Astrocyte (in vitro differentiated cells and primary cell): ENCODE measurements around the gene DYNLRB2. TPM values are rescaled to one million over a fixed set of nuclear protein-coding genes. Genes with fewer than 3 reads are reported as not detected.

Source experiments
- DNase-seq: peaks from one replicate; pipeline ENCODE4 v3.0.0-alpha.2; 2010; ENCODE audit warnings: low read depth
- FAIRE-seq: peaks from 2 replicates; lab custom pipeline; 2011; peaks lifted over from hg19 to GRCh38; lab: Jason Lieb, UNC
- H2AFZ ChIP-seq: 2 replicates; pipeline ENCODE4 v1.6.0; 2012; ENCODE audit warnings: low read depth, low read length, inconsistent platforms
- H3K27ac ChIP-seq: 2 replicates; pipeline ENCODE4 v1.5.1; 2011; ENCODE audit warnings: low read depth, low read length, inconsistent platforms
- H3K27me3 ChIP-seq: 2 replicates; pipeline ENCODE4 v1.6.0; 2011; ENCODE audit warnings: low read length, inconsistent platforms; ENCODE audit not compliant: insufficient read depth
- H3K36me3 ChIP-seq: 2 replicates; pipeline ENCODE4 v1.5.1; 2011; ENCODE audit warnings: low read length, inconsistent platforms; ENCODE audit not compliant: insufficient read depth
- H3K4me1 ChIP-seq: 2 replicates; pipeline ENCODE4 v1.5.1; 2011; ENCODE audit warnings: low read length, inconsistent platforms; ENCODE audit not compliant: insufficient read depth
- H3K4me2 ChIP-seq: 2 replicates; pipeline ENCODE4 v1.6.0; 2012; ENCODE audit warnings: low read length, inconsistent platforms
- H3K4me3 ChIP-seq: 2 replicates; pipeline ENCODE4 v1.5.1; 2011; ENCODE audit warnings: low read depth, mild to moderate bottlenecking, low read length, inconsistent platforms; ENCODE audit not compliant: insufficient read depth
- H3K79me2 ChIP-seq: 2 replicates; pipeline ENCODE4 v1.6.0; 2012; ENCODE audit warnings: mild to moderate bottlenecking, low read length, inconsistent platforms; ENCODE audit not compliant: insufficient read depth
- H3K9ac ChIP-seq: 2 replicates; pipeline ENCODE4 v1.6.0; 2012; ENCODE audit warnings: mild to moderate bottlenecking, low read length, inconsistent platforms
- H3K9me3 ChIP-seq: 2 replicates; pipeline ENCODE4 v1.5.1; 2012; ENCODE audit warnings: low read depth, mild to moderate bottlenecking, low read length, inconsistent platforms; ENCODE audit not compliant: insufficient read depth
- H4K20me1 ChIP-seq: 2 replicates; pipeline ENCODE4 v1.6.0; 2012; ENCODE audit warnings: low read length, inconsistent platforms; ENCODE audit not compliant: insufficient read depth
- H3K27ac Mint-ChIP-seq: one replicate; pipeline ENCODE4 v1.8.0; 2021; ENCODE audit warnings: mild to moderate bottlenecking, mixed read lengths; ENCODE audit not compliant: unreplicated experiment
- H3K27me3 Mint-ChIP-seq: one replicate; pipeline ENCODE4 v1.8.0; 2021; ENCODE audit warnings: low read depth, mixed read lengths; ENCODE audit not compliant: unreplicated experiment
- H3K36me3 Mint-ChIP-seq: one replicate; pipeline ENCODE4 v1.8.0; 2021; ENCODE audit warnings: low read depth, mixed read lengths; ENCODE audit not compliant: unreplicated experiment
- H3K4me1 Mint-ChIP-seq: one replicate; pipeline ENCODE4 v1.8.0; 2021; ENCODE audit warnings: low read depth, mixed read lengths; ENCODE audit not compliant: unreplicated experiment
- H3K4me3 Mint-ChIP-seq: one replicate; pipeline ENCODE4 v1.8.0; 2021; ENCODE audit warnings: mild to moderate bottlenecking, moderate library complexity, mixed read lengths; ENCODE audit not compliant: unreplicated experiment
- H3K9me3 Mint-ChIP-seq: one replicate; pipeline ENCODE4 v1.8.0; 2021; ENCODE audit warnings: mild to moderate bottlenecking, mixed read lengths; ENCODE audit not compliant: unreplicated experiment
- EZH2 ChIP-seq: IDR thresholded peaks from 2 replicates; pipeline ENCODE4 v1.6.1; 2012; ENCODE audit warnings: mild to moderate bottlenecking, low read length, inconsistent platforms; ENCODE audit not compliant: insufficient read depth
- total RNA-seq: library from RNA; stranded (reverse); gene quantifications from 2 replicates; pipeline ENCODE4 v1.2.1, GENCODE V29; 2021
- TF ChIP-seq, protein P1 (sequence below): IDR thresholded peaks from 2 replicates; pipeline ENCODE4 v1.5.1; 2011; ENCODE audit warnings: low read depth, mild to moderate bottlenecking, inconsistent platforms, low read length, moderate library complexity; ENCODE audit not compliant: insufficient read depth

DYNLRB2 gene
- total RNA-seq, 1 donor from 2014 or later: not detected

- Mint-ChIP-seq H3K27ac (peak overlapping the region; percentile 75), H3K4me1 (peaks cover 33% of the 10 kb centered on the region), H3K9me3 (peaks cover 1% of the 10 kb centered on the region), H3K36me3 (no peaks in the 10 kb centered on the region), H3K27me3 (peaks cover 4% of the 10 kb centered on the region), H3K4me3 (no peak overlapping the region)
- TF ChIP-seq EZH2: no peak
- TF ChIP-seq, protein P1, sequence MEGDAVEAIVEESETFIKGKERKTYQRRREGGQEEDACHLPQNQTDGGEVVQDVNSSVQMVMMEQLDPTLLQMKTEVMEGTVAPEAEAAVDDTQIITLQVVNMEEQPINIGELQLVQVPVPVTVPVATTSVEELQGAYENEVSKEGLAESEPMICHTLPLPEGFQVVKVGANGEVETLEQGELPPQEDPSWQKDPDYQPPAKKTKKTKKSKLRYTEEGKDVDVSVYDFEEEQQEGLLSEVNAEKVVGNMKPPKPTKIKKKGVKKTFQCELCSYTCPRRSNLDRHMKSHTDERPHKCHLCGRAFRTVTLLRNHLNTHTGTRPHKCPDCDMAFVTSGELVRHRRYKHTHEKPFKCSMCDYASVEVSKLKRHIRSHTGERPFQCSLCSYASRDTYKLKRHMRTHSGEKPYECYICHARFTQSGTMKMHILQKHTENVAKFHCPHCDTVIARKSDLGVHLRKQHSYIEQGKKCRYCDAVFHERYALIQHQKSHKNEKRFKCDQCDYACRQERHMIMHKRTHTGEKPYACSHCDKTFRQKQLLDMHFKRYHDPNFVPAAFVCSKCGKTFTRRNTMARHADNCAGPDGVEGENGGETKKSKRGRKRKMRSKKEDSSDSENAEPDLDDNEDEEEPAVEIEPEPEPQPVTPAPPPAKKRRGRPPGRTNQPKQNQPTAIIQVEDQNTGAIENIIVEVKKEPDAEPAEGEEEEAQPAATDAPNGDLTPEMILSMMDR: no peak
- DNase-seq: peak; percentile 91
- Histone ChIP-seq H3K4me1 (peaks cover 14% of the 10 kb centered on the region), H3K27ac (no peak overlapping the region), H3K36me3 (no peaks in the 10 kb centered on the region), H3K27me3 (no peaks in the 10 kb centered on the region), H3K79me2 (no peaks in the 10 kb centered on the region), H3K9ac (no peak overlapping the region), H3K4me3 (no peak overlapping the region), H3K9me3 (no peaks in the 10 kb centered on the region), H3K4me2 (peak overlapping the region; percentile 10), H4K20me1 (no peaks in the 10 kb centered on the region), H2AFZ (no peak overlapping the region)
- FAIRE-seq: no peak
Observed at GRCh38 chr16:80580109-80580832, 39.5 kb downstream of the DYNLRB2 start.

GRCh38 chr16:80583466-80583865, 42.7 kb downstream of the DYNLRB2 start:
- peaks cover 6% of the 10 kb centered on the region for H3K9me3 Mint-ChIP-seq
- H3K36me3 ChIP-seq: no peaks in the 10 kb centered on the region
- no peak overlapping the region for H3K4me3 Mint-ChIP-seq
- no peaks in the 10 kb centered on the region for H3K27me3 ChIP-seq
- no peak for TF ChIP-seq EZH2
- TF ChIP-seq, protein P1: no peak
- peak overlapping the region; percentile 16 for H3K4me2 ChIP-seq
- H3K4me1 Mint-ChIP-seq: peaks cover 33% of the 10 kb centered on the region
- H3K79me2 ChIP-seq: no peaks in the 10 kb centered on the region
- H3K36me3 Mint-ChIP-seq: no peaks in the 10 kb centered on the region
- H2AFZ ChIP-seq: no peak overlapping the region
- no peaks in the 10 kb centered on the region for H3K9me3 ChIP-seq
- H4K20me1 ChIP-seq: no peaks in the 10 kb centered on the region
- no peak overlapping the region for H3K9ac ChIP-seq
- DNase-seq (peak; percentile 85), FAIRE-seq (peak; percentile 59)
- no peak overlapping the region for H3K4me3 ChIP-seq
- H3K27ac Mint-ChIP-seq: peak overlapping the region; percentile 1
- H3K4me1 ChIP-seq: peaks cover 14% of the 10 kb centered on the region
- H3K27ac ChIP-seq: no peak overlapping the region
- no peaks in the 10 kb centered on the region for H3K27me3 Mint-ChIP-seq

DNA sequence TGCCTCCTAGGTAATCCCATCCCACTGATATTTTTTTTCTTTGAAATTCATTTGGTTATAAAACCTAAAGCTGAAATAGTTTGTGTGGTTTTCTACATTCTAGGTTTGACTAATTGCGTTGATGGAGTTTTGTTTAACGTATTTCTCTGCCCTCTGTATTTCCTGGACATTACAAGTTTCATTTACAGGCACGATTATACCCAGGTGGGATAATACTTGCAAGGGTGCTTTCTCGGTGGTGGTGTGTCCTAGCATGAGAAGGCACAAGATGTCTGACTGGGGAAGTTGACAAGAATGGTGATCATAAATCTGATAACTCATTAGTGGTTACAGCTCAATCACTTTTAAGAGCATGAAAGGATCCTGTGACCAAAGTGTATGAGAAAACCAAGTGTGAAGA, 45.0 kb downstream of the DYNLRB2 start:
- H3K36me3 Mint-ChIP-seq: no peaks in the 10 kb centered on the region
- no peak overlapping the region for H3K9ac ChIP-seq
- peaks cover 23% of the 10 kb centered on the region for H3K4me1 Mint-ChIP-seq
- H3K9me3 Mint-ChIP-seq: peaks cover 6% of the 10 kb centered on the region
- H2AFZ ChIP-seq: no peak overlapping the region
- H3K27ac Mint-ChIP-seq: no peak overlapping the region
- no peaks in the 10 kb centered on the region for H3K79me2 ChIP-seq
- H4K20me1 ChIP-seq: no peaks in the 10 kb centered on the region
- TF ChIP-seq, protein P1: no peak
- TF ChIP-seq EZH2: no peak
- no peak overlapping the region for H3K27ac ChIP-seq
- H3K27me3 ChIP-seq: no peaks in the 10 kb centered on the region
- no peaks in the 10 kb centered on the region for H3K9me3 ChIP-seq
- H3K4me1 ChIP-seq: peaks cover 9% of the 10 kb centered on the region
- FAIRE-seq (no peak), DNase-seq (no peak)
- H3K4me3 Mint-ChIP-seq: no peak overlapping the region
- H3K36me3 ChIP-seq: no peaks in the 10 kb centered on the region
- no peaks in the 10 kb centered on the region for H3K27me3 Mint-ChIP-seq
- no peak overlapping the region for H3K4me2 ChIP-seq
- H3K4me3 ChIP-seq: no peak overlapping the region
